ENCODE data around the gene KATNAL2.
A peak's percentile ranks its signal among the peaks of the same experiment; 100 is the strongest.

Gene KATNAL2

GRCh38 chr18:47118981-47119380 lies 201.6 kb downstream of the KATNAL2 start:
- no peak for DNase-seq

DNA sequence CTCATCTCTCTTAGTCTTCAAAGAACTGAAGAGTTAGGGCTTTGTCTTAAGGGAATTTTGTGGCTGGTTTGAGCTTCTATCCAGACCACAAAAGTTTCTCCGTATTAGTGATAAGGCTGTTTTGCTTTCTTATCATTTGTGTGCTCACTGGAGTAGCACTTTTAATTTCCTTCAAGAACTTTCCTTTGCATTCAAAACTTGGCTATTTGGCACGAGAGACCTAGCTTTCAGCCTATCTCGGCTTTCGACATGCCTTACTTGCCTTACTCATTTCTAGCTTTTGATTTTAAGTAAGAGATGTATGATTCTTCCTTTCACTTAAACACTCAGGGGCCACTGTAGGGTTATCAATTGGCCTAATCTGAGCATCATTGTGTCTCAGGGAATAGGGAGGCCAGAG lies 203.0 kb downstream of the KATNAL2 start:
- no peak for DNase-seq

GRCh38 chr18:47121146-47121545 lies 203.7 kb downstream of the KATNAL2 start:
- DNase-seq = no peak

- no peak for DNase-seq
Observed at GRCh38 chr18:47141289-47141688, 223.9 kb downstream of the KATNAL2 start.

DNA sequence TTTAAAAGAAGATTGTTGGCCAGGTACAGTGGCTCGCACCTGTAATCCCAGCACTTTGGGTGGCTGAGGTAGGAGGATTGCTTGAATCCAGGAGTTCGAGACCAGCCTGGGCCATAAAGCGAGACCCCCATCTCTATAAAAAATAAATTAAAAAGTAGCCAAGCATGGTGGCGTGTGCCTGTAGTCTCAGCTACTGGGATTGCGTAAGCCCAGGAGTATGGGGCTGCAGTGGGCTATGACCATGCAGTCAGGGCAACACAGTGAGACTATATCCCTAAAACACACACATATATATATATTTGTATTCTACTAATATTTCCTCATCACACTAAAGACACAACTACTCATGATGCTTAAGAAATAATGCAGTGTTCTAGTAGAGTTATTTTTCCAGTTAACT lies 225.8 kb downstream of the KATNAL2 start:
- no peak for DNase-seq

- DNase-seq = no peak
Observed at GRCh38 chr18:47143899-47144485, 226.6 kb downstream of the KATNAL2 start.

DNA sequence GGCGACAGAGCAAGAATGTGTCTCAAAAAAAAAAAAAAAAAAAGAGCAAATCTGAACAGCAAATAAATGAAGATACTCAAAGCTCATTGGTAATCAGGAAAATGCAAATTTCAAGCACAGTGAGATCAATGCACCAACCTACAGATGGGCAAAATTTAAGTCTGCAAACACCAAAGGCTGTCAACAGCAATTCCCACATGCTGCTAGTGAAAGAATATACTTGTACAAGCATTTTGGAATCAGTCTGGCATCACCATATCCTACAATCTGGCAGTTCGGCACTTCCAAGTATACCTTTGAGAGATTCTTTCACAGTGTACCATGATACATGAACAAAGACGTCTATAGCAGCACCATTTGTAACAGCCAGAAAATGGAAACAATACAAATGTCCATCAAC lies 228.8 kb downstream of the KATNAL2 start:
- no peak for DNase-seq

GRCh38 chr18:47149457-47150028 lies 232.1 kb downstream of the KATNAL2 start:
- no peak for DNase-seq

DNA sequence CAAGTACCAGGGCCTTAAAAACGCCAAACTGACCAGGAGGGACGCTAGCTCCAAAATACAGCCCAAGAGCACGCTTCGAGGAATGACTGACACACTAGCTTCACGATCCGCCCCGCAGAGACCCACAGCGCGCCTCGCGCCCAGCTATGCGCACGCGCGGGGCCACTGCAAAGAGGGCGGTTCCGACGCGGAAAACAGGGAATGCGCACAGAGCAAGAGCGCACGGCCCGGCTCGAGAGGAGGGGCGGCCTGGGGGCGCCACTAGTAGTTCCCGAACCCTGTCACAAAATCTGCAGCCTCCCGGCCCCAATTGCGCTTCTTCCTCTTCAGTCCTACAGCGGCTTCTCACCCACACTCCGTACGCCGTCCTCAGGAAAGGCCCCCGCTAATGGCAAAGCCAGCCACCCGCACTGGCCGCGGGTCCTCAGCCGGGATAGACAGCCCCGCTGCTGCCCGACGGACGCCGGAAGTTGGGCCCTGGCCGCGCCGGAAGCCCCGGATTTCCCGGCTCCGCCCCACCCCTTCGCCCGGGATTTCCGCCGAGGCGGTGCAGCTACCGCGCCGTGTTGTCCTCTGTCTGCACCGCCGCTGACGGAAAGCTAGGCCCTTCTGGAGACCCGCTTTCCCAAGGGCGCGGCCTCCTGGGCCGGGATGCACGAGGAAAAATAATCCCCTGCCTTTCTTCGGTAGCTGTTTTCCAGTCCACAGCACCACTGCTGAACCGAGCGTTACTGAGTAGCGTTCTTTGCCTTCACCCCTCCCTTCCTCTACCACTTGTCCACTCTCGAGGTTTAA lies 232.8 kb downstream of the KATNAL2 start, which contains the start of gene HDHD2:
Gene HDHD2, minus strand, starts transcription at position 472 of the 795 bp plus-strand sequence. CDS start 14,061 bp downstream, outside the sequence.
- peak; percentile 64 for DNase-seq

GRCh38 chr18:47150824-47151366 lies 233.5 kb downstream of the KATNAL2 start:
- no peak for DNase-seq

- DNase-seq = no peak
Observed at GRCh38 chr18:47151439-47151838, 234.0 kb downstream of the KATNAL2 start.
